Measurements from ENCODE around the gene EEIG1. TPM values are rescaled to one million over a fixed set of nuclear protein-coding genes. Genes with fewer than 3 reads are reported as not detected.

The EEIG1 gene
- total and polyA plus RNA-seq, 2 of the 4 experiments (the other 2 are of a cell fraction) = 1.1 to 23.2 TPM

DNA sequence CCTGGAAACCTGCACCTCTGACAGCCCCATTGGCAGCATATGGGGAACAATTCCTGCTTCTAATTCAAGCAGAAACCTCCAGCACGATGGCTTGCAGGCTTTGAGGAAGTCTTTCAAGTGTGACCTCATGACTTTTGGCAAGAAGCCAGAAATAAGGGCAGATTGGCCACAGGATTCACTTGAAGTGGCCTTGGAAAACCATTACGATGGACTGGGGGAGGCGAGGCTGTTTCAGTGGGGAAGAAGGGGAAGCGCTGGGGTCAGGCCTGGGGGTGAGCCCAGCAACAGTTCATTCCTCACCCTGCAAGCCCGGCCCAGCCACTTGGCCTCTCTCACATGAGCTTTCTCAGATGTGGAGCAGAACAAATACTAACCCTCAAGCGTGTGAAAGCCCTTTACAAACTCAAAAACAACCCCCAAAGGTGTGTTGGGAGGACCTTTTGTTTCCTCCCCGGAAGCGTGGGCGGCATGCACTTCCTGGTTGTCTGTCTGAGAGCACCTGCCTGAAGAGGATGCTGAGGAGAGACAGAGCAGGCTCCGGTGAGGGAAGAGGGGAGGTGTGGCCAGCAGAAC lies 26.9 kb upstream of the EEIG1 start:
- TF ChIP-seq MAZ (IDR thresholded peaks at IDR 0.05; ENCODE audit: borderline replicate concordance, low read depth, low read length) = no peak
- TF ChIP-seq RCOR1 (IDR thresholded peaks at IDR 0.05; ENCODE audit: insufficient replicate concordance, low read length) = no peak
- TF ChIP-seq ELK1 (IDR thresholded peaks at IDR 0.05; ENCODE audit: borderline replicate concordance, low read depth, low read length) = no peak
- TF ChIP-seq MXI1 (IDR thresholded peaks at IDR 0.05; ENCODE audit: borderline replicate concordance, low read depth, low read length) = no peak
- no peak for TF ChIP-seq CHD1 (IDR thresholded peaks at IDR 0.05; ENCODE audit: low read depth, low read length)
- no peak for TF ChIP-seq RAD21 (IDR thresholded peaks at IDR 0.05; ENCODE audit: low read length)
- TF ChIP-seq NFE2L2 (IDR thresholded peaks at IDR 0.05; ENCODE audit: low read depth, low read length) = no peak
- no peak for TF ChIP-seq CEBPB (IDR thresholded peaks at IDR 0.05; ENCODE audit: low read depth, low read length)
- TF ChIP-seq FOS (IDR thresholded peaks at IDR 0.05; ENCODE audit: low read depth, low read length) = no peak
- no peak for TF ChIP-seq BHLHE40 (IDR thresholded peaks at IDR 0.05; ENCODE audit: low read depth, low read length)
- TF ChIP-seq POLR2A (IDR thresholded peaks at IDR 0.05; ENCODE audit: low read depth, low read length) = no peak
- no peak for TF ChIP-seq RFX5 (IDR thresholded peaks at IDR 0.05; ENCODE audit: low read depth, low read length)
- TF ChIP-seq, protein P1, sequence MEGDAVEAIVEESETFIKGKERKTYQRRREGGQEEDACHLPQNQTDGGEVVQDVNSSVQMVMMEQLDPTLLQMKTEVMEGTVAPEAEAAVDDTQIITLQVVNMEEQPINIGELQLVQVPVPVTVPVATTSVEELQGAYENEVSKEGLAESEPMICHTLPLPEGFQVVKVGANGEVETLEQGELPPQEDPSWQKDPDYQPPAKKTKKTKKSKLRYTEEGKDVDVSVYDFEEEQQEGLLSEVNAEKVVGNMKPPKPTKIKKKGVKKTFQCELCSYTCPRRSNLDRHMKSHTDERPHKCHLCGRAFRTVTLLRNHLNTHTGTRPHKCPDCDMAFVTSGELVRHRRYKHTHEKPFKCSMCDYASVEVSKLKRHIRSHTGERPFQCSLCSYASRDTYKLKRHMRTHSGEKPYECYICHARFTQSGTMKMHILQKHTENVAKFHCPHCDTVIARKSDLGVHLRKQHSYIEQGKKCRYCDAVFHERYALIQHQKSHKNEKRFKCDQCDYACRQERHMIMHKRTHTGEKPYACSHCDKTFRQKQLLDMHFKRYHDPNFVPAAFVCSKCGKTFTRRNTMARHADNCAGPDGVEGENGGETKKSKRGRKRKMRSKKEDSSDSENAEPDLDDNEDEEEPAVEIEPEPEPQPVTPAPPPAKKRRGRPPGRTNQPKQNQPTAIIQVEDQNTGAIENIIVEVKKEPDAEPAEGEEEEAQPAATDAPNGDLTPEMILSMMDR (conservative IDR thresholded peaks at IDR 0.05; ENCODE audit: low read depth, low read length) = no peak
- TF ChIP-seq USF2 (IDR thresholded peaks at IDR 0.05; ENCODE audit: low read depth, low read length) = no peak
- no peak for TF ChIP-seq SMC3 (IDR thresholded peaks at IDR 0.05; ENCODE audit: low read depth, low read length)
- no peak for TF ChIP-seq MAFK (IDR thresholded peaks at IDR 0.05; ENCODE audit: low read depth, low read length)
- Histone ChIP-seq H3K27me3 (ENCODE audit: control insufficient read depth, insufficient read depth, low read length) (no peaks in the 10 kb centered on the region), H2BK20ac (ENCODE audit: low read depth, low read length) (no peak overlapping the region), H3K36me3 (ENCODE audit: control insufficient read depth, insufficient read depth, low read length) (no peaks in the 10 kb centered on the region), H2AK9ac (replicated peaks; ENCODE audit: low read depth, low read length, poor library complexity) (no peak overlapping the region), H3K9me1 (ENCODE audit: insufficient read depth, low read length) (peaks cover 3% of the 10 kb centered on the region; the same call in 1 of the 2 replicates), H4K5ac (ENCODE audit: low read depth, low read length) (no peak overlapping the region), H3K18ac (ENCODE audit: low read depth, low read length) (no peak overlapping the region), H3K9ac (ENCODE audit: low read depth, low read length) (no peak overlapping the region), H2BK120ac (ENCODE audit: low read depth, low read length) (no peak overlapping the region), H3K23ac (ENCODE audit: low read depth, low read length) (no peak overlapping the region), H3K9me3 (ENCODE audit: control insufficient read depth, insufficient read depth, low read length) (peaks cover 5% of the 10 kb centered on the region; the same call in 1 of the 2 replicates), H2BK5ac (ENCODE audit: low read depth, low read length, poor library complexity, severe bottlenecking) (no peak overlapping the region), H4K8ac (ENCODE audit: low read depth in 2 of 2, low read length in 2 of 2) (no peak overlapping the region), H3K4ac (ENCODE audit: low read depth, low read length) (no peak overlapping the region), H3K79me1 (ENCODE audit: low read depth in 1 of 2, low read length in 2 of 2) (no peaks in the 10 kb centered on the region), H2BK15ac (ENCODE audit: low read depth, low read length) (no peak overlapping the region), H3K4me3 (ENCODE audit: insufficient read depth, low read depth, low read length) (no peak overlapping the region), H3K27ac (ENCODE audit: insufficient read depth, low read length) (no peak overlapping the region), H3K14ac (replicated peaks; ENCODE audit: low read depth, low read length) (no peak overlapping the region), H3K56ac (ENCODE audit: extremely low read depth, insufficient read depth, low read length) (no peak overlapping the region), H2AK5ac (ENCODE audit: low read depth, low read length) (no peak overlapping the region), H3K4me2 (ENCODE audit: low read depth, low read length) (no peak overlapping the region), H3K4me1 (ENCODE audit: control insufficient read depth, insufficient read depth, low read length) (no peaks in the 10 kb centered on the region; the same call in 1 of the 2 replicates), H4K91ac (ENCODE audit: insufficient read depth, low read depth, low read length) (no peak overlapping the region), H4K20me1 (ENCODE audit: insufficient read depth, low read length) (no peaks in the 10 kb centered on the region), H2AFZ (replicated peaks; ENCODE audit: low read length, poor library complexity) (peak overlapping the region; percentile 18)
- intact Hi-C loops (cut with micrococcal nuclease) (no loop called here), dilution Hi-C loops (cut with HindIII; ENCODE audit: low sequenced_read_pairs, unreplicated experiment) (no loop called here), in situ Hi-C loops (cut with MboI; ENCODE audit: low sequenced_read_pairs) (no loop called here)
- WGBS, 2 experiments (ENCODE audit: extremely low coverage in 2 of 2, insufficient read length in 1 of 2) = 67% methylated on average over 3 of the region's 10 CpGs; no CpG with 5 or more reads in 1 of the 2 experiments
- no TSS peak for BruUV-seq (replicated peaks)
- DNase-seq (peak; percentile 27), ATAC-seq (ENCODE audit: low read depth) (no peak)
- ChIA-PET POLR2A (ENCODE audit: unreplicated experiment) (no interaction called here), CTCF (no interaction called here)
